H1 (cell line): ENCODE results near the gene REG4. TPM values are rescaled to one million over a fixed set of nuclear protein-coding genes. Genes with fewer than 3 reads are reported as not detected.

Source experiments
- CTCF ChIA-PET: fragments of 300-600 bp; sonication (Branson Sonifier 250); formaldehyde crosslinking; loops from one replicate; lab custom pipeline; 2021; ENCODE audit not compliant: partially characterized antibody; lab: Charles Lee
- POLR2A ChIA-PET: fragments of 300-600 bp; sonication (Branson Sonifier 250); formaldehyde crosslinking; loops from one replicate; lab custom pipeline; 2021; ENCODE audit warnings: inconsistent platforms; ENCODE audit not compliant: partially characterized antibody; lab: Charles Lee
- DNase-seq, 2 experiments: peaks; one replicate each; pipeline versions ENCODE4 v3.0.0 to v3.0.0-alpha.2; 2010 to 2022; ENCODE audit warnings: low spot score in 2 of 2, low read depth in 1 of 2, mixed read lengths in 1 of 2
- FAIRE-seq: peaks from 2 replicates; lab custom pipeline; 2011; peaks lifted over from hg19 to GRCh38; lab: Jason Lieb, UNC
- H2AFZ ChIP-seq: 2 replicates; pipeline ENCODE4 v1.8.1; 2012; ENCODE audit warnings: low read length, inconsistent platforms
- H2AK5ac ChIP-seq: 2 replicates; pipeline ENCODE4 v1.6.1; 2013; ENCODE audit warnings: low read depth, low read length
- H2BK120ac ChIP-seq: replicated peaks from 2 replicates; pipeline ENCODE3; 2013; ENCODE audit warnings: low read depth, low read length, inconsistent platforms
- H2BK12ac ChIP-seq: 2 replicates; pipeline ENCODE4 v1.6.1; 2013; ENCODE audit warnings: low read depth, low read length
- H2BK15ac ChIP-seq: 2 replicates; pipeline ENCODE4 v1.6.1; 2013; ENCODE audit warnings: low read length
- H2BK20ac ChIP-seq: 2 replicates; pipeline ENCODE4 v1.6.1; 2013; ENCODE audit warnings: low read length
- H2BK5ac ChIP-seq: 2 replicates; pipeline ENCODE4 v1.6.1; 2013; ENCODE audit warnings: low read depth, low read length
- H3K14ac ChIP-seq: 2 replicates; pipeline ENCODE4 v1.6.1; 2013; ENCODE audit warnings: inconsistent platforms; ENCODE audit not compliant: insufficient read length
- H3K18ac ChIP-seq: 2 replicates; pipeline ENCODE4 v1.6.1; 2013; ENCODE audit warnings: low read length; ENCODE audit errors: extremely low read depth
- H3K23ac ChIP-seq: 2 replicates; pipeline ENCODE4 v1.6.1; 2013; ENCODE audit warnings: inconsistent platforms; ENCODE audit not compliant: insufficient read length
- H3K23me2 ChIP-seq: 2 replicates; pipeline ENCODE4 v1.6.1; 2013; ENCODE audit warnings: low read depth, low read length
- H3K27ac ChIP-seq: 2 replicates; pipeline ENCODE4 v1.6.1; 2011; ENCODE audit warnings: low read depth, low read length, inconsistent platforms
- H3K27me3 ChIP-seq, 4 experiments: replicated peaks in 1 of 4; 1 replicate in 1 of 4; 2 replicates in 3 of 4; pipeline versions ENCODE4 v1.6.1 to v1.8.1; 2011 to 2013; ENCODE audit warnings: low read length in 3 of 4, mild to moderate bottlenecking in 3 of 4, inconsistent platforms in 2 of 4, mixed read lengths in 2 of 4, moderate library complexity in 1 of 4; ENCODE audit not compliant: control insufficient read depth in 3 of 4, insufficient read depth in 3 of 4; ENCODE audit errors: extremely low read depth in 1 of 4
- H3K36me3 ChIP-seq, 4 experiments: 2 replicates each; pipeline versions ENCODE4 v1.6.1 to v1.8.1; 2011 to 2013; ENCODE audit warnings: mild to moderate bottlenecking in 4 of 4, low read length in 3 of 4, moderate library complexity in 2 of 4, control low read depth in 1 of 4, inconsistent platforms in 1 of 4; ENCODE audit not compliant: insufficient read depth in 4 of 4, control insufficient read depth in 2 of 4
- H3K4ac ChIP-seq: replicated peaks from 2 replicates; pipeline ENCODE3; 2013; ENCODE audit warnings: low read length, low read depth, mixed read lengths, inconsistent platforms; ENCODE audit not compliant: insufficient read length
- H3K4me1 ChIP-seq, 4 experiments: replicated peaks in 1 of 4; 1 replicate in 1 of 4; 2 replicates in 3 of 4; pipeline versions ENCODE4 v1.6.1 to v1.8.1; 2011 to 2013; ENCODE audit warnings: low read length in 3 of 4, inconsistent platforms in 2 of 4, mixed read lengths in 1 of 4; ENCODE audit not compliant: insufficient read depth in 4 of 4, control insufficient read depth in 3 of 4
- H3K4me2 ChIP-seq, 2 experiments: 2 replicates each; pipeline versions ENCODE4 v1.6.1 to v1.8.1; 2011 to 2013; ENCODE audit warnings: low read depth in 2 of 2, low read length in 2 of 2, control low read depth in 1 of 2, inconsistent platforms in 1 of 2, mild to moderate bottlenecking in 1 of 2; ENCODE audit not compliant: insufficient read depth in 1 of 2
- H3K4me3 ChIP-seq, 4 experiments: fragments of 200-600, 300-600 bp in 1 of 4; sonication (generic), shearing (Covaris generic), sonication (Bioruptor Twin) in 1 of 4; 2 replicates each; pipeline versions ENCODE4 v1.5.1 to v1.8.1; 2011 to 2016; ENCODE audit warnings: low read length in 4 of 4, low read depth in 3 of 4, control low read depth in 2 of 4, inconsistent platforms in 2 of 4, mild to moderate bottlenecking in 2 of 4, mixed read lengths in 1 of 4, moderate library complexity in 1 of 4; ENCODE audit not compliant: insufficient read depth in 2 of 4; ENCODE audit errors: extremely low read depth in 1 of 4
- H3K56ac ChIP-seq: replicated peaks from 2 replicates; pipeline ENCODE3; 2013; ENCODE audit warnings: low read depth, mild to moderate bottlenecking, mixed read lengths, low read length, inconsistent platforms; ENCODE audit not compliant: insufficient read length
- H3K79me1 ChIP-seq: 2 replicates; pipeline ENCODE4 v1.6.1; 2013; ENCODE audit warnings: low read depth, low read length, control low read depth
- H3K79me2 ChIP-seq, 2 experiments: 2 replicates each; pipeline versions ENCODE4 v1.6.1 to v1.8.1; 2012 to 2013; ENCODE audit warnings: low read length in 2 of 2, mild to moderate bottlenecking in 2 of 2, inconsistent platforms in 1 of 2; ENCODE audit not compliant: insufficient read depth in 2 of 2, control insufficient read depth in 1 of 2
- H3K9ac ChIP-seq, 4 experiments: replicated peaks in 1 of 4; 1 replicate in 1 of 4; 2 replicates in 3 of 4; pipeline versions ENCODE4 v1.6.1 to v1.8.1; 2011 to 2013; ENCODE audit warnings: low read depth in 3 of 4, low read length in 3 of 4, control low read depth in 2 of 4, mild to moderate bottlenecking in 2 of 4, moderate library complexity in 2 of 4, inconsistent platforms in 1 of 4; ENCODE audit errors: extremely low read depth in 1 of 4
- H3K9me3 ChIP-seq, 2 experiments: 2 replicates each; pipeline versions ENCODE4 v1.6.1 to v1.8.1; 2012 to 2013; ENCODE audit warnings: mild to moderate bottlenecking in 2 of 2, moderate library complexity in 2 of 2, control low read depth in 1 of 2, inconsistent platforms in 1 of 2, low read depth in 1 of 2, low read length in 1 of 2, mixed read lengths in 1 of 2; ENCODE audit not compliant: insufficient read depth in 2 of 2
- H4K20me1 ChIP-seq, 2 experiments: replicated peaks in 1 of 2; 2 replicates each; pipeline versions ENCODE3 to v1.8.1; 2011 to 2013; ENCODE audit warnings: inconsistent platforms in 2 of 2, low read length in 2 of 2, mild to moderate bottlenecking in 1 of 2; ENCODE audit not compliant: insufficient read depth in 2 of 2, control insufficient read depth in 1 of 2
- H4K5ac ChIP-seq: 2 replicates; pipeline ENCODE4 v1.6.1; 2013; ENCODE audit warnings: low read length, low read depth, mixed read lengths, inconsistent platforms; ENCODE audit not compliant: insufficient read length
- H4K8ac ChIP-seq: 2 replicates; pipeline ENCODE4 v1.8.0; 2013; ENCODE audit warnings: mild to moderate bottlenecking, moderate library complexity, low read length, inconsistent platforms; ENCODE audit not compliant: insufficient read depth; ENCODE audit errors: extremely low read depth
- H4K91ac ChIP-seq: replicated peaks from 2 replicates; pipeline ENCODE3; 2013; ENCODE audit warnings: low read length, mixed read lengths, inconsistent platforms; ENCODE audit not compliant: insufficient read length
- BACH1 ChIP-seq: IDR thresholded peaks from 2 replicates; pipeline ENCODE4 v1.6.1; 2012; ENCODE audit warnings: low read length, improper control_type of control experiment
- BCL11A ChIP-seq, 2 experiments: IDR thresholded peaks; one replicate each; pipeline ENCODE4 v1.6.1; 2011; ENCODE audit warnings: low read depth in 2 of 2, low read length in 2 of 2, mild to moderate bottlenecking in 2 of 2
- CBX8 ChIP-seq: fragments of 300-800, 300-1000 bp; sonication (generic); IDR thresholded peaks from 2 replicates; pipeline ENCODE4 v1.7.1; 2016; ENCODE audit warnings: low read depth, low read length, borderline replicate concordance
- CREB1 ChIP-seq: IDR thresholded peaks from 2 replicates; pipeline ENCODE4 v1.6.1; 2012; ENCODE audit warnings: inconsistent platforms
- HDAC2 ChIP-seq, 2 experiments: fragments of 300-600 bp in 1 of 2; sonication (generic) in 1 of 2; IDR thresholded peaks; 2 replicates each; pipeline ENCODE4 v1.6.1; 2011 to 2012; ENCODE audit warnings: low read depth in 2 of 2, low read length in 2 of 2, mild to moderate bottlenecking in 2 of 2, moderate library complexity in 2 of 2, borderline replicate concordance in 1 of 2, inconsistent platforms in 1 of 2
- JUN ChIP-seq: IDR thresholded peaks from 2 replicates; pipeline ENCODE4 v1.6.1; 2011; ENCODE audit warnings: low read depth, mild to moderate bottlenecking, improper control_type of control experiment, low read length
- KDM1A ChIP-seq: fragments of 200-600, 300-600 bp; sonication (generic); IDR thresholded peaks from 2 replicates; pipeline ENCODE4 v1.7.1; 2016; ENCODE audit warnings: mild to moderate bottlenecking, low read length, borderline replicate concordance
- KDM5A ChIP-seq: fragments of 200-600 bp; IDR thresholded peaks from 2 replicates; pipeline ENCODE4 v1.7.1; 2012; ENCODE audit warnings: mild to moderate bottlenecking, low read length, inconsistent platforms, mixed read lengths
- NANOG ChIP-seq: IDR thresholded peaks from 2 replicates; pipeline ENCODE4 v1.6.1; 2011; ENCODE audit warnings: low read length, low read depth, mild to moderate bottlenecking, inconsistent platforms; ENCODE audit not compliant: insufficient read depth, poor library complexity, severe bottlenecking
- PHF8 ChIP-seq: fragments of 200-600 bp; sonication (generic); conservative IDR thresholded peaks from 2 replicates; pipeline ENCODE4 v1.7.1; 2012; ENCODE audit warnings: low read depth, mild to moderate bottlenecking, inconsistent platforms, low read length, moderate library complexity
- POLR2AphosphoS5 ChIP-seq: IDR thresholded peaks from 2 replicates; pipeline ENCODE4 v1.6.1; 2011; ENCODE audit warnings: low read depth, low read length
- POU5F1 ChIP-seq: IDR thresholded peaks from 2 replicates; pipeline ENCODE4 v1.6.1; 2011; ENCODE audit warnings: low read depth, mild to moderate bottlenecking, low read length, moderate library complexity
- RXRA ChIP-seq: IDR thresholded peaks from 2 replicates; pipeline ENCODE4 v1.6.1; 2011; ENCODE audit warnings: low read depth, mild to moderate bottlenecking, low read length, moderate library complexity; ENCODE audit not compliant: insufficient read depth
- WGBS, 2 experiments: shearing (Covaris generic) in 1 of 2; methylation state at CpG; one replicate each; pipeline versions ENCODE4 v1.1.6 to v1.1.7; 2013 to 2015; ENCODE audit warnings: low lambda C conversion rate in 2 of 2, mixed read lengths in 2 of 2, inconsistent platforms in 1 of 2, low coverage in 1 of 2, missing lambda C conversion rate in 1 of 2; ENCODE audit not compliant: insufficient replicate concordance in 2 of 2, insufficient coverage in 1 of 2, insufficient read length in 1 of 2; ENCODE audit errors: extremely low coverage in 1 of 2, missing lambda C conversion rate in 1 of 2; 5-methylcytosine and 5-hydroxymethylcytosine counted together
- polyA plus RNA-seq, 7 experiments: library from polyadenylated mRNA; depleted of rRNA in 3 of 7; stranded (reverse) in 5 of 7; unstranded in 2 of 7; fragments of >200 nt in 5 of 7; fragments of 200-250 nt in 2 of 7; gene quantifications; 1 replicate in 5 of 7; 2 replicates in 1 of 7; 4 replicates in 1 of 7; pipeline versions ENCODE4 v1.2.1 to v1.2.3, GENCODE V29; 2011 to 2013; ENCODE audit warnings: missing spikeins in 2 of 7, mixed read lengths in 2 of 7
- total RNA-seq: library from RNA; stranded (reverse); fragmentation: NEBNext Ultra II Directional; extraction: Animal tissue kit (Norgen Biotek cat#: 25700); gene quantifications from 2 replicates; pipeline ENCODE4 v1.2.1, GENCODE V29; 2021
- TF ChIP-seq, protein P1 (sequence below): IDR thresholded peaks from 2 replicates; pipeline ENCODE4 v1.6.1; 2012; ENCODE audit warnings: inconsistent platforms

Gene REG4
- total and polyA plus RNA-seq, 2 of the 8 experiments (the other 6 are each of a cell fraction or from before 2014, with no cell fraction given), result not detected

- H4K91ac ChIP-seq, result peak overlapping the region; percentile 14
- ChIA-PET POLR2A (interaction anchor here (1.2 to 30.7 kb wide), 4 partner anchors 10 to 99 kb away, joined by 3 to 425 read pairs (median 184); partner anchors contain the start of genes PHGDH and ZNF697), CTCF (interaction anchor here (0.8 to 10.1 kb wide), 12 partner anchors 8 to 142 kb away, joined by 3 to 132 read pairs (median 6); partner anchors contain the start of gene HMGCS2)
- H3K9me3 ChIP-seq, result no peaks in the 10 kb centered on the region
- H2BK120ac ChIP-seq, result no peak overlapping the region
- no peak overlapping the region for H3K9ac ChIP-seq
- no peaks in the 10 kb centered on the region for H3K79me2 ChIP-seq
- H3K4ac ChIP-seq, result no peak overlapping the region
- H3K18ac ChIP-seq, result no peak overlapping the region
- H2BK5ac ChIP-seq, result no peak overlapping the region
- H3K23me2 ChIP-seq, result no peaks in the 10 kb centered on the region
- H2BK12ac ChIP-seq, result no peak overlapping the region
- H3K36me3 ChIP-seq, result peaks cover 2 to 18% (median 4%) of the 10 kb centered on the region in 4 experiments; a peak in 6 of 8 replicates
- FAIRE-seq (no peak), DNase-seq (no peak)
- no peak overlapping the region for H2BK20ac ChIP-seq
- H3K27me3 ChIP-seq, result no peaks in the 10 kb centered on the region
- H3K56ac ChIP-seq, result no peak overlapping the region
- no peak overlapping the region for H3K4me3 ChIP-seq
- H2AK5ac ChIP-seq, result no peak overlapping the region
- no peak overlapping the region for H4K5ac ChIP-seq
- H3K27ac ChIP-seq, result no peak overlapping the region
- no peak overlapping the region for H4K8ac ChIP-seq
- WGBS, 2 experiments, result 86% methylated on average over 4 of the region's 4 CpGs; no CpG with 5 or more reads in 1 of the 2 experiments
- 0 out of 2 replicates have a peak overlapping the region, but pooled peaks have one; percentile 50 for H2BK15ac ChIP-seq
- H3K14ac ChIP-seq, result no peak overlapping the region
- no peak overlapping the region for H2AFZ ChIP-seq
- peaks cover 0 to 8% (median 5%) of the 10 kb centered on the region in 4 experiments; a peak in 2 of 7 replicates for H3K4me1 ChIP-seq
- H4K20me1 ChIP-seq, result peaks cover 0 to 3% of the 10 kb centered on the region in 2 experiments
- no peaks in the 10 kb centered on the region for H3K79me1 ChIP-seq
- no peak overlapping the region for H3K23ac ChIP-seq
- H3K4me2 ChIP-seq, result no peak overlapping the region
- TF ChIP-seq KDM5A, result no peak
- TF ChIP-seq POLR2AphosphoS5, result no peak
- no peak for TF ChIP-seq HDAC2 (IDR thresholded peaks at IDR 0.05; ENCODE audit: borderline replicate concordance in 1 of 2, low read depth in 2 of 2, low read length in 2 of 2)
- no peak for TF ChIP-seq BACH1
- no peak for TF ChIP-seq PHF8
- TF ChIP-seq NANOG, result no peak
- TF ChIP-seq CREB1, result no peak
- TF ChIP-seq JUN, result no peak
- no peak for TF ChIP-seq POU5F1
- no peak for TF ChIP-seq KDM1A
- no peak for TF ChIP-seq RXRA
- TF ChIP-seq, protein P1, sequence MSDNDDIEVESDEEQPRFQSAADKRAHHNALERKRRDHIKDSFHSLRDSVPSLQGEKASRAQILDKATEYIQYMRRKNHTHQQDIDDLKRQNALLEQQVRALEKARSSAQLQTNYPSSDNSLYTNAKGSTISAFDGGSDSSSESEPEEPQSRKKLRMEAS, result no peak
- TF ChIP-seq CBX8, result no peak
- no peak for TF ChIP-seq BCL11A (IDR thresholded peaks at IDR 0.05; ENCODE audit: low read depth in 2 of 2, low read length in 2 of 2)
These were observed 63.2 kb downstream of the REG4 start for GRCh38 chr1:119748040-119748439.
